ENCODE measurements around the gene AP1B1.
"Not testable (repeated sequence)": the region's sequence is repeated elsewhere in the genome, so short reads cannot be mapped to it uniquely, and the experiment has no call there.

AP1B1 gene

GRCh38 chr22:29387921-29388758, at the start of gene AP1B1:
Gene AP1B1 (minus strand): TSS chr22:29388570. CDS start chr22:29367243, 21,327 bp downstream.
- peak; percentile 94 for DNase-seq

GRCh38 chr22:29435236-29436136, 47.1 kb upstream of the AP1B1 start:
- DNase-seq: no peak

- DNase-seq: no peak
Measured at GRCh38 chr22:29434288-29434687, 45.9 kb upstream of the AP1B1 start.

GRCh38 chr22:29433856-29434255, 45.5 kb upstream of the AP1B1 start:
- DNase-seq: no peak

GRCh38 chr22:29431986-29432385, 43.6 kb upstream of the AP1B1 start:
- DNase-seq: no peak

- no peak for DNase-seq
Measured at GRCh38 chr22:29427176-29427760, 38.9 kb upstream of the AP1B1 start.

- no peak for DNase-seq
Measured at GRCh38 chr22:29426476-29426875, 38.1 kb upstream of the AP1B1 start.

GRCh38 chr22:29418704-29419103, 30.3 kb upstream of the AP1B1 start:
- DNase-seq: not testable (repeated sequence)

GRCh38 chr22:29414951-29415591, 26.7 kb upstream of the AP1B1 start:
- not testable (repeated sequence) for DNase-seq

GRCh38 chr22:29412772-29413171, 24.4 kb upstream of the AP1B1 start:
- DNase-seq: not testable (repeated sequence)

- DNase-seq: not testable (repeated sequence)
Measured at GRCh38 chr22:29411569-29412211, 23.3 kb upstream of the AP1B1 start.

GRCh38 chr22:29408940-29409339, 20.6 kb upstream of the AP1B1 start:
- no peak for DNase-seq

- DNase-seq: not testable (repeated sequence)
Measured at GRCh38 chr22:29401538-29401937, 13.2 kb upstream of the AP1B1 start.

- DNase-seq: no peak
Measured at GRCh38 chr22:29400576-29400975, 12.2 kb upstream of the AP1B1 start.

- DNase-seq: no peak
Measured at GRCh38 chr22:29397791-29398190, 9.4 kb upstream of the AP1B1 start.

GRCh38 chr22:29396126-29396525, 7.8 kb upstream of the AP1B1 start:
- DNase-seq: no peak

GRCh38 chr22:29394931-29395581, 6.7 kb upstream of the AP1B1 start:
- peak; percentile 87 for DNase-seq

- DNase-seq: no peak
Measured at GRCh38 chr22:29393019-29393608, 4.7 kb upstream of the AP1B1 start.

GRCh38 chr22:29391546-29391945, 3.2 kb upstream of the AP1B1 start:
- no peak for DNase-seq

- no peak for DNase-seq
Measured at GRCh38 chr22:29390270-29390669, 1.9 kb upstream of the AP1B1 start.

GRCh38 chr22:29388759-29389090, 355 bp upstream of the AP1B1 start:
- no peak for DNase-seq
